ENCODE results near the gene AHDC1. TPM values are rescaled to one million over a fixed set of nuclear protein-coding genes. Genes with fewer than 3 reads are reported as not detected.

AHDC1 gene
- total RNA-seq, 1 experiment from 2014 or later = 49.0 TPM

DNA sequence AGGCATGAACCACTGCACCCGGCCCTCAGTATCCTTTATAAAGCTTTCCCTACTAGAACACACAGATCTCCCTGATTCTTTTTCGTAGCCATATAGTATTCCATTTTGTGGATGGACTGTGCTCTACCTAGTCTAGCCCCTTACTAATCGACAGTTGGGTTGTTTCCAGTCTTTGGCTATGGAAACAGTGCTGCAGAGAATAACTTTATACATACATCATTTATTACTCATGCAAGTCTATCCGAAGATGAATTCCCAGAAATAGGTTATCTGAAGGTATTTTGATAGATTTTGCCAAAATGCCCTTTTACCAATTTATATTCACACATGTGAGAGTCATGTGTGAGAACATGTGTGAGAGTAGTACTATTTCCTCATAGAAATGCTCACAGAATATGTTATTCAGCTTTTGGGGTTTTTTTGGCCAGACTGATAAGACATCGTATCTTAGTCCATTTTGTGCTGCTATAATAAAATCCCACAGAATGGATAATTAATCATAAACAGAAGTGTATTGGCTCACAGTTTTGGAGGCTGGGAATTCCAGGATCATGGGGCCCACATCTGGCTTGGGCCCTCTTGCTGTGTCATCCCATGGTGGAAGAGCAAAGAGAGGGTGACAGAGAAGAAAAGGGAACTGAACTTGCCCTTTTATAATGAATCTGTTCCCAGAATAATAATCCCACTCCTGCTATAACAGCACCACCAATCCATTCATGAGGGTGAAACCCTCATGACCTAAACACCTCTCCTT, 48.3 kb upstream of the AHDC1 start:
- CTCF ChIA-PET = interaction anchor here (1.3 kb wide), 1 partner anchor 36 kb away, joined by 8 read pairs; no protein-coding TSS in a partner anchor
- Mint-ChIP-seq H3K27me3 (ENCODE audit: low read depth) (no peaks in the 10 kb centered on the region), H3K36me3 (no peaks in the 10 kb centered on the region), H3K4me1 (peaks cover 35% of the 10 kb centered on the region), H3K27ac (no peak overlapping the region), H3K9me3 (no peaks in the 10 kb centered on the region), H3K4me3 (no peak overlapping the region)
- ATAC-seq = no peak
- DNase-seq (ENCODE audit: low spot score) = no peak
- POLR2A ChIA-PET = no interaction called here
- TF ChIP-seq NR3C1 (CRISPR knock-in tag; conservative IDR thresholded peaks at IDR 0.05; ENCODE audit: low read depth) = no peak
- TF ChIP-seq ZNF138 (CRISPR knock-in tag; conservative IDR thresholded peaks at IDR 0.05) = no peak
- no peak for TF ChIP-seq ZNF423 (CRISPR knock-in tag; IDR thresholded peaks at IDR 0.05)
- TF ChIP-seq FOXP1 (CRISPR knock-in tag; IDR thresholded peaks at IDR 0.05; ENCODE audit: borderline replicate concordance) = no peak
- TF ChIP-seq ESRRA (CRISPR knock-in tag; IDR thresholded peaks at IDR 0.05; ENCODE audit: borderline replicate concordance) = no peak
- TF ChIP-seq ZNF671 (CRISPR knock-in tag; IDR thresholded peaks at IDR 0.05) = no peak

DNA sequence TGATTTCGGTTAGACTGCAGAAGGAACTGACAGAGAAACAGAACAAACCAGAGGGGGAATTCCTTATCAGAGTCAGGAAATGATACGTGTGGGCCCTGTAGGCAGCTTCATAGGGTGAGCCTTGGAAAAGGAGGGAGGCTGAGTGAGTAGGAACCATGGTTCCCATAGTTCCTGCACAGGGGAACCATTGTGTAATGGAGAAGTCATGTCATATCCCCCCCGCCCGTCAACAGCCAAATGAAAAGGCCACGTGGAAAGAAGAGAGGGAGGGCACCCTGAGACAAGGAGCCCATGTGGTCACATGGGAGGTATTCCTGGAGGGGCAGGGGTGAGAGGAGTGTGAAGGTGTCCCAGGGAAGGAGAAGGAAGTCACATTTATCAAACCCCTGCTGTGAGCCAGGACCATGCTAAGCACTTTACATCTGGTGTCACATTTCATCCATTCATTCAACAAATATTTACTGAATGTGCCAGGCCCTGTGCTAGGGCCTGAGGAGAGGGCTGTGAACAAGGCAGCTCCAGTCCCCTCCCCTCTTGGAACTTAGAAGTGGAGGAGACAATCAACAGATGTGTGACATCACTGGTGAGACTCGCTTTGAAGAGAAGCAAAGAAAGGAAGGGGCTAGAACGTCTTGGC, 46.7 kb upstream of the AHDC1 start:
- Mint-ChIP-seq H3K36me3 (no peaks in the 10 kb centered on the region), H3K4me3 (no peak overlapping the region; the same call in 1 of the 2 replicates), H3K27me3 (ENCODE audit: low read depth) (no peaks in the 10 kb centered on the region), H3K9me3 (no peaks in the 10 kb centered on the region), H3K4me1 (peaks cover 26% of the 10 kb centered on the region), H3K27ac (peak overlapping the region; percentile 43)
- DNase-seq (ENCODE audit: low spot score) (no peak), ATAC-seq (peak; percentile 79)
- ChIA-PET POLR2A (no interaction called here), CTCF (interaction anchor here (0.6 to 3.4 kb wide), 9 partner anchors 9 to 94 kb away, joined by 3 to 16 read pairs (median 5); no protein-coding TSS in a partner anchor)
- TF ChIP-seq, protein P1, sequence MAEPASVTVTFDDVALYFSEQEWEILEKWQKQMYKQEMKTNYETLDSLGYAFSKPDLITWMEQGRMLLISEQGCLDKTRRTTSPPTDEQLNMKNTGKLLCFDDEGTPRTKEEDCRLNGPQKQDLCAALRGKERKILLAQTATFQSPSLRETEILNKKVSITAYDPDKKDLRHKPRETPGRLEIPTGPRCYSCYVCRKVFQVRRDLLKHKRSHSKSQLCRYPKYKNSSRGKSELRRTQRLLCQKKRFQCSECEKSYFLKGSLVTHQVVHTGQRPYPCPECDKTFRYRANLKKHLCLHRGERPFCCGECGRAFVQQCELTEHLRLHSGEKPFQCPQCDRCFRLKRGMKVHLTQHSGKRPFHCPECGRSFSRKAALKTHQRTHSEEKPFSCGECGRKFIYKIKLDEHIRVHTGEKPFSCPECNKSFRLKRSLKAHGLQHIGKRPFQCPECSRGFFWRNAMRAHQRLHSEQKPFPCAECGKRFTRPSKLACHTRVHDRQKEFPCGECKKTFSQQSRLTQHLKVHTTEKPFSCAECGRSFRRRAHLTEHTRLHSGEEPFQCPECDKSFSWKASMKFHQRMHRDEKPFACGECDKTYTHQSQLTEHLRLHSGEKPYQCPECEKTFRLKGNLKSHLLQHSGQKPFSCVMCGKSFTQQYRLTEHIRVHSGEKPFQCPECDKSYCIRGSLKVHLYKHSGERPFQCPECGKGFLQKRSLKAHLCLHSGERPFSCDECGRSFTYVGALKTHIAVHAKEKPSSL (CRISPR knock-in tag; conservative IDR thresholded peaks at IDR 0.05) = no peak
- TF ChIP-seq, protein P2, sequence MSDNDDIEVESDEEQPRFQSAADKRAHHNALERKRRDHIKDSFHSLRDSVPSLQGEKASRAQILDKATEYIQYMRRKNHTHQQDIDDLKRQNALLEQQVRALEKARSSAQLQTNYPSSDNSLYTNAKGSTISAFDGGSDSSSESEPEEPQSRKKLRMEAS (CRISPR knock-in tag; IDR thresholded peaks at IDR 0.05) = peak; percentile 46; the same call in 1 of the 2 replicates
- TF ChIP-seq, protein P3, sequence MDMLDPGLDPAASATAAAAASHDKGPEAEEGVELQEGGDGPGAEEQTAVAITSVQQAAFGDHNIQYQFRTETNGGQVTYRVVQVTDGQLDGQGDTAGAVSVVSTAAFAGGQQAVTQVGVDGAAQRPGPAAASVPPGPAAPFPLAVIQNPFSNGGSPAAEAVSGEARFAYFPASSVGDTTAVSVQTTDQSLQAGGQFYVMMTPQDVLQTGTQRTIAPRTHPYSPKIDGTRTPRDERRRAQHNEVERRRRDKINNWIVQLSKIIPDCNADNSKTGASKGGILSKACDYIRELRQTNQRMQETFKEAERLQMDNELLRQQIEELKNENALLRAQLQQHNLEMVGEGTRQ (CRISPR knock-in tag; IDR thresholded peaks at IDR 0.05) = peak; percentile 40; the same call in 1 of the 2 replicates
- TF ChIP-seq, protein P4, sequence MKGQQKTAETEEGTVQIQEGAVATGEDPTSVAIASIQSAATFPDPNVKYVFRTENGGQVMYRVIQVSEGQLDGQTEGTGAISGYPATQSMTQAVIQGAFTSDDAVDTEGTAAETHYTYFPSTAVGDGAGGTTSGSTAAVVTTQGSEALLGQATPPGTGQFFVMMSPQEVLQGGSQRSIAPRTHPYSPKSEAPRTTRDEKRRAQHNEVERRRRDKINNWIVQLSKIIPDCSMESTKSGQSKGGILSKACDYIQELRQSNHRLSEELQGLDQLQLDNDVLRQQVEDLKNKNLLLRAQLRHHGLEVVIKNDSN (CRISPR knock-in tag; IDR thresholded peaks at IDR 0.05) = peak; percentile 63; the same call in 1 of the 2 replicates
- TF ChIP-seq, protein P5, sequence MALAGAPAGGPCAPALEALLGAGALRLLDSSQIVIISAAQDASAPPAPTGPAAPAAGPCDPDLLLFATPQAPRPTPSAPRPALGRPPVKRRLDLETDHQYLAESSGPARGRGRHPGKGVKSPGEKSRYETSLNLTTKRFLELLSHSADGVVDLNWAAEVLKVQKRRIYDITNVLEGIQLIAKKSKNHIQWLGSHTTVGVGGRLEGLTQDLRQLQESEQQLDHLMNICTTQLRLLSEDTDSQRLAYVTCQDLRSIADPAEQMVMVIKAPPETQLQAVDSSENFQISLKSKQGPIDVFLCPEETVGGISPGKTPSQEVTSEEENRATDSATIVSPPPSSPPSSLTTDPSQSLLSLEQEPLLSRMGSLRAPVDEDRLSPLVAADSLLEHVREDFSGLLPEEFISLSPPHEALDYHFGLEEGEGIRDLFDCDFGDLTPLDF (CRISPR knock-in tag; IDR thresholded peaks at IDR 0.05) = no peak

DNA sequence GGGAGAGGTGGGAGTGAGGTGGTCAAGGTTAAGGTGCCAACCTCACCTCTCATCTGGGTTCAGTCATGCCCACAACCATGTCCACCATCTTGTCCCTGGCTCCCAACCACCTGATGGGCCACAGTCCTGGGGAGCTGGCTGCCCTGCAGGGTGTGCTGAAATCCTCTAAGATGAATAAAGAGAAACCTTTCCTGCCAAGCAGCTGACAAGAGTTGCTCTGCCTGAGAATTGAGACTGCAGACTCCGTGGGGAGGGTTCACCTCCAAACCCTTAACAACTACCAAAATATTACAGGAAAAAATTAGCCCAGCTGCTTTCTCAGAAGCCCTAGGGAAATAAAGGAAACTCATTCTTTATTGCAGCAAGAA, 46.2 kb upstream of the AHDC1 start:
- peaks cover 21% of the 10 kb centered on the region for H3K4me1 Mint-ChIP-seq
- H3K27ac Mint-ChIP-seq = peak overlapping the region; percentile 42; the same call in 1 of the 2 replicates
- no peaks in the 10 kb centered on the region for H3K9me3 Mint-ChIP-seq
- ChIA-PET CTCF (interaction anchor here (0.6 to 3.4 kb wide), 7 partner anchors 9 to 93 kb away, joined by 3 to 16 read pairs (median 5); no protein-coding TSS in a partner anchor), POLR2A (no interaction called here)
- no peaks in the 10 kb centered on the region for H3K36me3 Mint-ChIP-seq
- no peak for DNase-seq (ENCODE audit: low spot score)
- H3K4me3 Mint-ChIP-seq = no peak overlapping the region
- H3K27me3 Mint-ChIP-seq (ENCODE audit: low read depth) = no peaks in the 10 kb centered on the region
- ATAC-seq = no peak
- TF ChIP-seq GRHL2 (CRISPR knock-in tag; IDR thresholded peaks at IDR 0.05; ENCODE audit: insufficient replicate concordance, severe bottlenecking) (no peak), GABPB1 (CRISPR knock-in tag; IDR thresholded peaks at IDR 0.05) (no peak), ZBTB21 (CRISPR knock-in tag; IDR thresholded peaks at IDR 0.05; ENCODE audit: borderline replicate concordance) (no peak), TEAD4 (CRISPR knock-in tag; IDR thresholded peaks at IDR 0.05) (no peak)
- TF ChIP-seq, protein P6, sequence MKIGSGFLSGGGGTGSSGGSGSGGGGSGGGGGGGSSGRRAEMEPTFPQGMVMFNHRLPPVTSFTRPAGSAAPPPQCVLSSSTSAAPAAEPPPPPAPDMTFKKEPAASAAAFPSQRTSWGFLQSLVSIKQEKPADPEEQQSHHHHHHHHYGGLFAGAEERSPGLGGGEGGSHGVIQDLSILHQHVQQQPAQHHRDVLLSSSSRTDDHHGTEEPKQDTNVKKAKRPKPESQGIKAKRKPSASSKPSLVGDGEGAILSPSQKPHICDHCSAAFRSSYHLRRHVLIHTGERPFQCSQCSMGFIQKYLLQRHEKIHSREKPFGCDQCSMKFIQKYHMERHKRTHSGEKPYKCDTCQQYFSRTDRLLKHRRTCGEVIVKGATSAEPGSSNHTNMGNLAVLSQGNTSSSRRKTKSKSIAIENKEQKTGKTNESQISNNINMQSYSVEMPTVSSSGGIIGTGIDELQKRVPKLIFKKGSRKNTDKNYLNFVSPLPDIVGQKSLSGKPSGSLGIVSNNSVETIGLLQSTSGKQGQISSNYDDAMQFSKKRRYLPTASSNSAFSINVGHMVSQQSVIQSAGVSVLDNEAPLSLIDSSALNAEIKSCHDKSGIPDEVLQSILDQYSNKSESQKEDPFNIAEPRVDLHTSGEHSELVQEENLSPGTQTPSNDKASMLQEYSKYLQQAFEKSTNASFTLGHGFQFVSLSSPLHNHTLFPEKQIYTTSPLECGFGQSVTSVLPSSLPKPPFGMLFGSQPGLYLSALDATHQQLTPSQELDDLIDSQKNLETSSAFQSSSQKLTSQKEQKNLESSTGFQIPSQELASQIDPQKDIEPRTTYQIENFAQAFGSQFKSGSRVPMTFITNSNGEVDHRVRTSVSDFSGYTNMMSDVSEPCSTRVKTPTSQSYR (CRISPR knock-in tag; IDR thresholded peaks at IDR 0.05) = no peak
- TF ChIP-seq, protein P7, sequence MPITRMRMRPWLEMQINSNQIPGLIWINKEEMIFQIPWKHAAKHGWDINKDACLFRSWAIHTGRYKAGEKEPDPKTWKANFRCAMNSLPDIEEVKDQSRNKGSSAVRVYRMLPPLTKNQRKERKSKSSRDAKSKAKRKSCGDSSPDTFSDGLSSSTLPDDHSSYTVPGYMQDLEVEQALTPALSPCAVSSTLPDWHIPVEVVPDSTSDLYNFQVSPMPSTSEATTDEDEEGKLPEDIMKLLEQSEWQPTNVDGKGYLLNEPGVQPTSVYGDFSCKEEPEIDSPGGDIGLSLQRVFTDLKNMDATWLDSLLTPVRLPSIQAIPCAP (CRISPR knock-in tag; IDR thresholded peaks at IDR 0.05) = no peak
- TF ChIP-seq, protein P8, sequence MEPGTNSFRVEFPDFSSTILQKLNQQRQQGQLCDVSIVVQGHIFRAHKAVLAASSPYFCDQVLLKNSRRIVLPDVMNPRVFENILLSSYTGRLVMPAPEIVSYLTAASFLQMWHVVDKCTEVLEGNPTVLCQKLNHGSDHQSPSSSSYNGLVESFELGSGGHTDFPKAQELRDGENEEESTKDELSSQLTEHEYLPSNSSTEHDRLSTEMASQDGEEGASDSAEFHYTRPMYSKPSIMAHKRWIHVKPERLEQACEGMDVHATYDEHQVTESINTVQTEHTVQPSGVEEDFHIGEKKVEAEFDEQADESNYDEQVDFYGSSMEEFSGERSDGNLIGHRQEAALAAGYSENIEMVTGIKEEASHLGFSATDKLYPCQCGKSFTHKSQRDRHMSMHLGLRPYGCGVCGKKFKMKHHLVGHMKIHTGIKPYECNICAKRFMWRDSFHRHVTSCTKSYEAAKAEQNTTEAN (CRISPR knock-in tag; IDR thresholded peaks at IDR 0.05) = no peak

All from WTC11 (cell line).